Umbilical cord (tissue), 2 donors: ENCODE data around the gene GLB1L2. TPM values are rescaled to one million over a fixed set of nuclear protein-coding genes. Genes with fewer than 3 reads are reported as not detected.

Source experiments
- DNase-seq: peaks from one replicate; pipeline ENCODE4 v3.0.0-alpha.2; 2015; ENCODE audit warnings: low spot score
- total RNA-seq: library from RNA; depleted of rRNA; stranded (reverse); fragments of >200 nt; gene quantifications from one replicate; pipeline ENCODE4 v1.2.3, GENCODE V29; 2014; ENCODE audit warnings: low replicate concordance; ENCODE audit not compliant: insufficient read depth

Gene GLB1L2
- total RNA-seq, 1 donor from 2014 or later: 32.3 TPM

DNA sequence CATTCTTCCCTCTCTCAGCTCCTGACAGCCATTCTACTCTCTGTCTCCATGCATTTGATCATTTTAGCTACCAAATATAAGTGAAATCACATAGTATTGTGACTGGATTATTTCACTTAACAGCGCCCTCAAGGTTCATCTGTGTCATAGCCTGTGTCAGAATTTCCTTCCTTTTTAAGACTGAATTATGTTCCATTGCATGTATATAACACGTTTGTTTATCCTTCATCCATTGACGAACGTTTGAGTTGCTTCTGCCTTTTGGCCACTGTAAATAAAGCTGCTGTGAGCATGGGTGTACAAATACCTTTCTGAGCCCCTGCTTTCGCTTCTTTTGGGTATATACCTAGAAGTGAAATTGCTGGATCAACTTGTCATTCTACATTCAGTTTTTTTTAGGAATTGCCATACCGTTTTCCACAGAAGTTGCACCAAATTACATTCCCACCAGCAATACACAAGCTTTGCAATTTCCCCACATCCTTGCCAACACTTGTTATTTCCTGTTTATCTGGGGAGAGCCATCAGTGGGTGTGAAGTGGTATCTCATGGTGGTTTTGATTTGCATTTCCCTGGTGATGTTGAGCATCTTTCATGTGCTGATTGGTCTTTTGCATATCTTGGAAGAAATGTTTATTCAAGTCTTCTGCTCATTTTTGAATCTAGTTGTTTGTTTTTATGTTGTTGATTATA is 17.5 kb downstream of the GLB1L2 start:
- DNase-seq: no peak

DNA sequence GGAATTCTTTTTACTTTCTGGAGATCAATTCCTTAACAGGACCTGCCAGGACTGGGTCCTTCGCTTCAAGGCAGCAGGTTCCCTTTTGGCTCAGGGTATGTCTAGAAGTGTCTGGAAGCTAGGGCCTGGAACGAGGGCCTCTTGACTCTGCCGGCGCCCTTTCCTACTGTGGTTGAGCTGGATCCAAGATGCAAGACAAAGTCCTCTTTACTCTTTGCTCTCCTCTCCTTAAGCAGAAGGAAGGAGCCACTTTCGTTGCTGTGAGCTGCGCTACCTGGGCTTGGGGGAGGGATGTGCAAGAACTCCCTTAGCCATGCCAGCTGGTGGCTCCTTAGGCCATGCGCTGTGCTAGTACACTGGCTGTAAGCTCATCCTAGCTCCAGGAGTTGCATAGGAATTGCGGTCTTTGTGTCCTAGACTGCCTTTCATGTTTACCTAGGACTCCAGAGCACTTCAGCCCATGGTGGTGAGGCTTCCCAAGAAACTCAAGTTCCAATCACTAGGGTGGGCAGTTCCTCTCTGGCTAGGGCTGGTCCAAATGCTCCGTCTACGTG is 18.1 kb downstream of the GLB1L2 start:
- no peak for DNase-seq

- no peak for DNase-seq
These were observed 18.6 kb downstream of the GLB1L2 start for GRCh38 chr11:134350381-134350780.

DNA sequence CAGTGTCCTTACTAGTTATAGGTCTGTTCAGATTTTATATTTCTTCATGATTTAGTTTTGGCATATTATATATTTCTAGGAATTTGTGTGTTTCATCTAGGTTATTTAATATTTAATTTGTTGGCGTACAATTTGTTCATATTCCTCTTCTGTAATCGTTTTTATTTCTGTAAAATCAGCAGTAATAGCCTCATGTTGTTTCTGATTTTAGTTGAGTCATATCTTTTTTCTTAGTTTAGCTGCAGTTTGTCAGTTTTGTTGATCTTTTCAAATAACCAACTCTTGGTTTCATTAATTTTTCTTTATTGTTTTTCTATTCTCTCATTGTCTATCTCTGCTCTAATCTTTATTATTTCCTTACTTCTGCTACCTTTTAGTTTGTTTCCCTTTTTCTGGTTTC is 20.3 kb downstream of the GLB1L2 start:
- DNase-seq: no peak

DNA sequence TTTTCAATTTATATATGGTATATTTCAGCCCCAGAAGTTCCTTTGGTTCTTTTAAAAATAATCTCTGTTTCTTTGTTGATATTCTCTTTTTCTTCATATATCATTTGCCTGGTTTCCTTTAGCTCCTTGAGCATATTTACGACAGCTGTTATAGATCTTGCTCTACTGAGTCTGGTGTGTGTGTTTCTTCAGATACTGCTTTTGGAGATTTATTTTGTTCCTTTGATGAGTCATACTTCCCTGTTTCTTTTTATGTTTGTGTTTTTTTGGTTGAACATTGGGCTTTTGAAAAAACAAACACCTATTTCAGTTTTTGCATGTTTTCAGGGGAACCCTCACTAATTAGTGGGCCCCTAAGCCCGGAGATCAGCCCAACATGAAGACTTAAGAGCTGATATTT is 23.3 kb downstream of the GLB1L2 start:
- peak; percentile 15 for DNase-seq

GRCh38 chr11:134355656-134356055 is 23.9 kb downstream of the GLB1L2 start:
- DNase-seq: no peak

GRCh38 chr11:134356656-134357544 is 25.1 kb downstream of the GLB1L2 start:
- DNase-seq: no peak

DNA sequence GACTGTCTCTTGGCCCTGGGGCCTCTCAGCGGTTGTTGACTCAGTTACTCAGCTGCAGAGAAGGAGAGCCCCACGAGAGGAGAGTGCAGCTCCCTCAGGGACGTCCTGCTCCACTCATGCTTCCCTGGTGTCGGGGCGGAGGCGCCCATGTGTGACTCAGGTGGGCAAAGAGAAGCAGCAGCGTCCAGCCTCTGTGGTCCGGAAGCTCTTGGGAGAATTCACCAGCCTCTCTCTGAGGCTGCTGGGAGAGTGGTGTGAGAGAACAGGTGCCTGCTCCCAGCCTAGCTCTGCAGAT is 25.7 kb downstream of the GLB1L2 start:
- DNase-seq: no peak

- DNase-seq: no peak
These were observed 26.5 kb downstream of the GLB1L2 start for GRCh38 chr11:134358165-134358855.

- DNase-seq: no peak
These were observed 27.2 kb downstream of the GLB1L2 start for GRCh38 chr11:134358856-134359490.

DNA sequence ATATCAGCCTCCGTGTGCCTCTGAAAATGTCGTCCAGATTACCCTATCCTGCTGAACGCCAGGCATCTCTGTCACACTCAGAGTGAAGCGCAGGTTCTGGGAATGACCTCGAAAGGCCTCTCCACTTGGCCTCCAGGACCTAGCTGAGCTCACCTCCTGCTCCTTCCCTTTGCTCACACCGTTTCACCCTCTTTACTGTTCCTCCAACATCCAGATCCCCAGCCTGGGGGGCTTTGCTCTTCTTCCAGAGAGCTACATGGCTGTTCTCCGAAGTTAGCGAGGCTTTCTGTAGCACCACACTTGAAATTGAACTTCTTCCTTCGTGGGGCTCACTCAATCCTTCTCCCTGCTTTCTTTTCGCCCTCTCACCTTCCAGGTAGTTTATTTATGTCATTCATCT is 27.9 kb downstream of the GLB1L2 start:
- no peak for DNase-seq

- peak; percentile 75 for DNase-seq
These were observed 28.5 kb downstream of the GLB1L2 start for GRCh38 chr11:134360050-134360835.

GRCh38 chr11:134361661-134362060 is 29.9 kb downstream of the GLB1L2 start:
- no peak for DNase-seq

- no peak for DNase-seq
These were observed 30.6 kb downstream of the GLB1L2 start for GRCh38 chr11:134362192-134362901.

DNA sequence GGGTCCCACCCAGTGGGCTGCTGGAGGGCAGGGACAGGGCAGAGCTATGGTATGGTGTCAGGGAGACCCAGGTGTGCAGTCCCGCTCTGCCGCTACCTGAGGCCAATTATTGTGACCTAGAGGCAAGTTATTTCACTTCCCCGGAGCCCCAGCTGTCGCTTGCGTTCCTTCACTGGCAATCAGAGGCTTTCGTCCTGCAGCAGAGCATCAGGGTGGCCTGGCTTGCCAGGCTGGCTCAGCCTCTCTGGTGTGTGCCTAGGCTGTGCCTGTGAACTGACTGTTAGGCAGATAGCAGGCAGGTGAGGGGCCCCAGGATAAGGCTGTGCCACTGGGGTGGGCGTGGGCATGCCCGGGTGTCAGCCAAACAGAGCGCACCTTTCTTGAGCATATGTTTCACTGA is 31.4 kb downstream of the GLB1L2 start:
- DNase-seq: no peak

- no peak for DNase-seq
These were observed 31.8 kb downstream of the GLB1L2 start for GRCh38 chr11:134363592-134363991.

GRCh38 chr11:134364261-134364660 is 32.5 kb downstream of the GLB1L2 start:
- no peak for DNase-seq

- DNase-seq: no peak
These were observed 33.5 kb downstream of the GLB1L2 start for GRCh38 chr11:134365011-134365925.

GRCh38 chr11:134366254-134366653 is 34.5 kb downstream of the GLB1L2 start:
- DNase-seq: no peak
